ENCODE results near the gene MROH8. TPM values are rescaled to one million over a fixed set of nuclear protein-coding genes. Genes with fewer than 3 reads are reported as not detected.
"Not testable (repeated sequence)": the region's sequence is repeated elsewhere in the genome, so short reads cannot be mapped to it uniquely, and the experiment has no call there.

The MROH8 gene
- total RNA-seq, 1 donor from 2014 or later = 5.2 TPM

GRCh38 chr20:37162646-37163045, 16.7 kb downstream of the MROH8 start:
- ATAC-seq (no peak), DNase-seq (ENCODE audit: low spot score) (no peak)
- intact Hi-C loops (cut with DNase I) = no loop called here

GRCh38 chr20:37161830-37162549, 17.4 kb downstream of the MROH8 start:
- ATAC-seq (no peak), DNase-seq (ENCODE audit: low spot score) (no peak)
- intact Hi-C loops (cut with DNase I) = no loop called here

- DNase-seq (ENCODE audit: low spot score) = no peak
- intact Hi-C loops (cut with DNase I) = no loop called here
- ATAC-seq = no peak
These were observed 18.7 kb downstream of the MROH8 start for GRCh38 chr20:37160683-37161082.

- intact Hi-C loops (cut with DNase I) = no loop called here
- DNase-seq (ENCODE audit: low spot score) (no peak), ATAC-seq (no peak)
These were observed 21.1 kb downstream of the MROH8 start for GRCh38 chr20:37158248-37158647.

- ATAC-seq = no peak
- intact Hi-C loops (cut with DNase I) = no loop called here
These were observed 23.4 kb downstream of the MROH8 start for GRCh38 chr20:37155987-37156386.

GRCh38 chr20:37154684-37155298, 24.6 kb downstream of the MROH8 start:
- DNase-seq (ENCODE audit: low spot score) (no peak), ATAC-seq (no peak)
- intact Hi-C loops (cut with DNase I) = no loop called here

More at GRCh38 chr20:37155987-37156386, 23.4 kb downstream of the MROH8 start:
- no peak for DNase-seq (ENCODE audit: low spot score)

GRCh38 chr20:37152284-37152683, 27.1 kb downstream of the MROH8 start:
- no peak for ATAC-seq
- intact Hi-C loops (cut with DNase I) = no loop called here
- DNase-seq (ENCODE audit: low spot score) = no peak

GRCh38 chr20:37151529-37151928, 27.8 kb downstream of the MROH8 start:
- DNase-seq (ENCODE audit: low spot score) (no peak), ATAC-seq (no peak)
- intact Hi-C loops (cut with DNase I) = no loop called here

GRCh38 chr20:37150864-37151263, 28.5 kb downstream of the MROH8 start:
- ATAC-seq; DNase-seq (ENCODE audit: low spot score); intact Hi-C loops (cut with DNase I): not testable (repeated sequence)

- intact Hi-C loops (cut with DNase I) = no loop called here
- no peak for ATAC-seq
These were observed 32.1 kb downstream of the MROH8 start for GRCh38 chr20:37147250-37147649.

GRCh38 chr20:37144856-37145404, 34.4 kb downstream of the MROH8 start:
- ATAC-seq (no peak), DNase-seq (ENCODE audit: low spot score) (no peak)
- intact Hi-C loops (cut with DNase I) = no loop called here

More at GRCh38 chr20:37147250-37147649, 32.1 kb downstream of the MROH8 start:
- DNase-seq (ENCODE audit: low spot score) = no peak

- DNase-seq (ENCODE audit: low spot score) (no peak), ATAC-seq (no peak)
- intact Hi-C loops (cut with DNase I) = no loop called here
These were observed 36.6 kb downstream of the MROH8 start for GRCh38 chr20:37142708-37143107.

GRCh38 chr20:37137547-37137946, 41.8 kb downstream of the MROH8 start:
- intact Hi-C loops (cut with DNase I) = no loop called here
- ATAC-seq = no peak
- no peak for DNase-seq (ENCODE audit: low spot score)

- no peak for DNase-seq (ENCODE audit: low spot score)
- intact Hi-C loops (cut with DNase I) = no loop called here
- no peak for ATAC-seq
These were observed 45.4 kb downstream of the MROH8 start for GRCh38 chr20:37133952-37134351.

- ATAC-seq (peak; percentile 62), DNase-seq (ENCODE audit: low spot score) (no peak)
- intact Hi-C loops (cut with DNase I) = no loop called here
These were observed 47.9 kb downstream of the MROH8 start for GRCh38 chr20:37131486-37131885.

GRCh38 chr20:37128803-37129202, 50.5 kb downstream of the MROH8 start:
- intact Hi-C loops (cut with DNase I) = no loop called here
- ATAC-seq (no peak), DNase-seq (ENCODE audit: low spot score) (no peak)

- ATAC-seq; intact Hi-C loops (cut with DNase I); DNase-seq (ENCODE audit: low spot score): not testable (repeated sequence)
These were observed 53.1 kb downstream of the MROH8 start for GRCh38 chr20:37126290-37126689.

- ATAC-seq = no peak
- intact Hi-C loops (cut with DNase I) = no loop called here
- no peak for DNase-seq (ENCODE audit: low spot score)
These were observed 55.9 kb downstream of the MROH8 start for GRCh38 chr20:37123441-37123840.

- ATAC-seq = no peak
- intact Hi-C loops (cut with DNase I) = no loop called here
- DNase-seq (ENCODE audit: low spot score) = no peak
These were observed 58.9 kb downstream of the MROH8 start for GRCh38 chr20:37120497-37120896.

GRCh38 chr20:37119356-37120036, 59.9 kb downstream of the MROH8 start:
- intact Hi-C loops (cut with DNase I) = no loop called here
- DNase-seq (ENCODE audit: low spot score) = no peak
- no peak for ATAC-seq

Data from sciatic nerve (tissue), 2 donors.